Tibial artery (tissue), 4 donors: ENCODE results near the gene ATP11B.

ENCODE experiments used
- DNase-seq, 2 donors: peaks; one replicate each; pipeline ENCODE4 v3.0.0-alpha.2; 2019
- H3K27ac ChIP-seq, 2 donors: fragments of 200-600 bp; sonication (generic) in 1 of 2; 1 replicate in 1 of 2; 2 replicates in 1 of 2; pipeline ENCODE4 v1.5.1; 2018 to 2019; ENCODE audit warnings: mild to moderate bottlenecking in 1 of 2
- H3K27me3 ChIP-seq, 2 donors: fragments of 200-600 bp; sonication (generic) in 1 of 2; one replicate each; pipeline versions ENCODE4 v1.5.1 to v1.6.0; 2016 to 2019
- H3K36me3 ChIP-seq, 3 donors: fragments of 200-600 bp; sonication (generic) in 2 of 3; one replicate each; pipeline ENCODE4 v1.5.1; 2016 to 2019; ENCODE audit warnings: mild to moderate bottlenecking in 2 of 3
- H3K4me1 ChIP-seq, 4 donors: fragments of 200-600 bp; sonication (generic) in 2 of 4; 1 replicate in 3 of 4; 2 replicates in 1 of 4; pipeline ENCODE4 v1.5.1; 2016 to 2019
- H3K4me3 ChIP-seq, 2 donors: fragments of 200-600 bp; sonication (generic) in 1 of 2; 1 replicate in 1 of 2; 2 replicates in 1 of 2; pipeline ENCODE4 v1.5.1; 2018 to 2019; ENCODE audit warnings: mild to moderate bottlenecking in 2 of 2
- H3K9me3 ChIP-seq, 3 donors: fragments of 200-600 bp; sonication (generic) in 1 of 3; one replicate each; pipeline ENCODE4 v1.5.1; 2016 to 2019
- CTCF ChIP-seq, 2 experiments: fragments of 200-600 bp in 1 of 2; fragments of 450-650 bp in 1 of 2; IDR thresholded peaks; one replicate each; pipeline ENCODE4 v1.5.1; 2017 to 2019; ENCODE audit warnings: antibody characterized with exemption in 2 of 2, mild to moderate bottlenecking in 1 of 2, moderate library complexity in 1 of 2
- intact Hi-C: fragments of 100-400 bp; cut with DNase I; formaldehyde crosslinking; loops from one replicate; pipeline ENCODE4 v1.15.0; 2023; ENCODE audit warnings: low total_unique reads

ATP11B gene

GRCh38 chr3:182879031-182879611 lies 85.8 kb downstream of the ATP11B start:
- no peaks in the 10 kb centered on the region for H3K9me3 ChIP-seq
- no peak overlapping the region for H3K4me3 ChIP-seq
- intact Hi-C loops, result no loop called here
- no peak for TF ChIP-seq CTCF (IDR thresholded peaks at IDR 0.05)
- no peaks in the 10 kb centered on the region for H3K4me1 ChIP-seq
- H3K27me3 ChIP-seq, result no peaks in the 10 kb centered on the region
- no peak for DNase-seq
- peaks cover 28 to 78% (median 53%) of the 10 kb centered on the region in 3 donors for H3K36me3 ChIP-seq
- H3K27ac ChIP-seq, result no peak overlapping the region

- intact Hi-C loops, result no loop called here
- no peak for TF ChIP-seq CTCF (IDR thresholded peaks at IDR 0.05)
- peaks cover 4 to 36% (median 26%) of the 10 kb centered on the region in 3 donors for H3K36me3 ChIP-seq
- DNase-seq, result no peak
- H3K4me1 ChIP-seq, result no peaks in the 10 kb centered on the region
- no peak overlapping the region for H3K27ac ChIP-seq
- H3K4me3 ChIP-seq, result no peak overlapping the region
- H3K27me3 ChIP-seq, result no peaks in the 10 kb centered on the region
- H3K9me3 ChIP-seq, result no peaks in the 10 kb centered on the region
These were observed 93.2 kb downstream of the ATP11B start for GRCh38 chr3:182886497-182886896.

GRCh38 chr3:182889948-182890629 lies 96.8 kb downstream of the ATP11B start:
- no peaks in the 10 kb centered on the region for H3K4me1 ChIP-seq
- H3K36me3 ChIP-seq, result peaks cover 0 to 33% (median 33%) of the 10 kb centered on the region in 3 donors
- DNase-seq, result no peak
- no peaks in the 10 kb centered on the region for H3K27me3 ChIP-seq
- intact Hi-C loops, result no loop called here
- H3K27ac ChIP-seq, result no peak overlapping the region
- no peak overlapping the region for H3K4me3 ChIP-seq
- H3K9me3 ChIP-seq, result no peaks in the 10 kb centered on the region
- TF ChIP-seq CTCF (IDR thresholded peaks at IDR 0.05), result no peak

- H3K4me3 ChIP-seq, result no peak overlapping the region
- no peak for DNase-seq
- no peak overlapping the region for H3K27ac ChIP-seq
- no peaks in the 10 kb centered on the region for H3K9me3 ChIP-seq
- no peaks in the 10 kb centered on the region for H3K4me1 ChIP-seq
- TF ChIP-seq CTCF (IDR thresholded peaks at IDR 0.05), result no peak
- peaks cover 0 to 42% (median 33%) of the 10 kb centered on the region in 3 donors for H3K36me3 ChIP-seq
- H3K27me3 ChIP-seq, result no peaks in the 10 kb centered on the region
- intact Hi-C loops, result no loop called here
These were observed 98.1 kb downstream of the ATP11B start for GRCh38 chr3:182891364-182891763.

- intact Hi-C loops, result no loop called here
- H3K4me3 ChIP-seq, result no peak overlapping the region
- H3K36me3 ChIP-seq, result peaks cover 0 to 47% (median 33%) of the 10 kb centered on the region in 3 donors
- no peak for DNase-seq
- TF ChIP-seq CTCF (IDR thresholded peaks at IDR 0.05), result no peak
- no peaks in the 10 kb centered on the region for H3K27me3 ChIP-seq
- no peak overlapping the region for H3K27ac ChIP-seq
- no peaks in the 10 kb centered on the region for H3K9me3 ChIP-seq
- H3K4me1 ChIP-seq, result no peaks in the 10 kb centered on the region
These were observed 98.9 kb downstream of the ATP11B start for GRCh38 chr3:182892226-182892625.
